ENCODE measurements around the gene COMP. TPM values are rescaled to one million over a fixed set of nuclear protein-coding genes. Genes with fewer than 3 reads are reported as not detected.
A peak's percentile ranks its signal among the peaks of the same experiment; 100 is the strongest.

COMP gene
- total RNA-seq, 1 experiment from 2014 or later, result 0.04 TPM

- peaks cover 4% of the 10 kb centered on the region for H3F3A ChIP-seq (ENCODE audit: low read length, unreplicated experiment)
- no peaks in the 10 kb centered on the region for H3K9me3 ChIP-seq (ENCODE audit: low read length)
- no peak overlapping the region for H3K4me3 ChIP-seq (ENCODE audit: low read length)
- ATAC-seq, result peak; percentile 64
- no peaks in the 10 kb centered on the region for H4K20me1 ChIP-seq (ENCODE audit: low read length)
- H3K4me2 ChIP-seq (ENCODE audit: low read length), result peak overlapping the region; percentile 68
- no peak overlapping the region for H3K9ac ChIP-seq (ENCODE audit: low read length)
- H3K27ac ChIP-seq (ENCODE audit: low read length), result peak overlapping the region; percentile 53
- no peaks in the 10 kb centered on the region for H3K79me2 ChIP-seq (ENCODE audit: low read length)
- H3K4me1 ChIP-seq (ENCODE audit: insufficient read depth, low read length), result peaks cover 40% of the 10 kb centered on the region
- CTCF ChIA-PET, result no interaction called here
- peak; percentile 82 for DNase-seq
- H3K36me3 ChIP-seq (ENCODE audit: low read depth, low read length), result no peaks in the 10 kb centered on the region
- BruUV-seq (replicated peaks), result no TSS peak
- no peak for TF ChIP-seq CTCF (conservative IDR thresholded peaks at IDR 0.05; ENCODE audit: low read depth, low read length)
- TF ChIP-seq EZH2 (IDR thresholded peaks at IDR 0.05; ENCODE audit: low read length, unreplicated experiment), result no peak
- TF ChIP-seq EZH2phosphoT487 (IDR thresholded peaks at IDR 0.05; ENCODE audit: borderline replicate concordance, low read length), result no peak
- H3K27me3 ChIP-seq (ENCODE audit: low read length), result no peaks in the 10 kb centered on the region
- H3K9me2 ChIP-seq (replicated peaks; ENCODE audit: low read length), result no peaks in the 10 kb centered on the region
- intact Hi-C loops (cut with micrococcal nuclease), result no loop called here
- no peak overlapping the region for H2AFZ ChIP-seq (ENCODE audit: low read length)
- POLR2A ChIA-PET (ENCODE audit: unreplicated experiment), result no interaction called here
These were observed 27.2 kb downstream of the COMP start for GRCh38 chr19:18763674-18764590.

- POLR2A ChIA-PET (ENCODE audit: unreplicated experiment), result no interaction called here
- CTCF ChIA-PET, result interaction anchor here (0.6 to 1.0 kb wide), 2 partner anchors 166 to 168 kb away, joined by 3 read pairs; no protein-coding TSS in a partner anchor
These were observed 28.7 kb downstream of the COMP start for GRCh38 chr19:18762125-18763023.

More at GRCh38 chr19:18762125-18763023, 28.7 kb downstream of the COMP start:
- H2AFZ ChIP-seq (ENCODE audit: low read length), result peak overlapping the region; percentile 52; the same call in 1 of the 2 replicates
- DNase-seq (peak; percentile 95), ATAC-seq (peak; percentile 62)
- H3K9me3 ChIP-seq (ENCODE audit: low read length), result no peaks in the 10 kb centered on the region
- H3K4me1 ChIP-seq (ENCODE audit: insufficient read depth, low read length), result peaks cover 40% of the 10 kb centered on the region
- H3K36me3 ChIP-seq (ENCODE audit: low read depth, low read length), result no peaks in the 10 kb centered on the region
- peak overlapping the region; percentile 73 for H3K4me2 ChIP-seq (ENCODE audit: low read length)
- H3F3A ChIP-seq (ENCODE audit: low read length, unreplicated experiment), result peaks cover 4% of the 10 kb centered on the region
- H4K20me1 ChIP-seq (ENCODE audit: low read length), result no peaks in the 10 kb centered on the region
- H3K4me3 ChIP-seq (ENCODE audit: low read length), result peak overlapping the region; percentile 41; the same call in 1 of the 2 replicates
- no peak overlapping the region for H3K9ac ChIP-seq (ENCODE audit: low read length)
- BruUV-seq (replicated peaks), result no TSS peak
- H3K27me3 ChIP-seq (ENCODE audit: low read length), result no peaks in the 10 kb centered on the region
- no peaks in the 10 kb centered on the region for H3K79me2 ChIP-seq (ENCODE audit: low read length)
- no peaks in the 10 kb centered on the region for H3K9me2 ChIP-seq (replicated peaks; ENCODE audit: low read length)
- intact Hi-C loops (cut with micrococcal nuclease), result no loop called here
- H3K27ac ChIP-seq (ENCODE audit: low read length), result 0 out of 2 replicates have a peak overlapping the region, but pooled peaks have one; percentile 15
- no peak for TF ChIP-seq EZH2 (IDR thresholded peaks at IDR 0.05; ENCODE audit: low read length, unreplicated experiment)
- TF ChIP-seq EZH2phosphoT487 (IDR thresholded peaks at IDR 0.05; ENCODE audit: borderline replicate concordance, low read length), result no peak
- no peak for TF ChIP-seq CTCF (conservative IDR thresholded peaks at IDR 0.05; ENCODE audit: low read depth, low read length)
